IMR-90 (cell line): ENCODE data around the gene KCNE2.

Experiments
- FOS ChIP-seq: fragments of 150-350 bp; IDR thresholded peaks from 2 replicates; pipeline ENCODE4 v1.6.1; 2016; ENCODE audit warnings: low read depth, low read length
- MAFK ChIP-seq: IDR thresholded peaks from 2 replicates; pipeline ENCODE4 v1.6.1; 2012; ENCODE audit warnings: low read depth, low read length, improper control_type of control experiment
- POLR2A ChIP-seq: IDR thresholded peaks from 2 replicates; pipeline ENCODE4 v1.6.1; 2012; ENCODE audit warnings: mild to moderate bottlenecking, low read depth, low read length
- RAD21 ChIP-seq: IDR thresholded peaks from 2 replicates; pipeline ENCODE4 v1.6.1; 2012; ENCODE audit warnings: low read length, improper control_type of control experiment
- RFX5 ChIP-seq: IDR thresholded peaks from 2 replicates; pipeline ENCODE4 v1.8.0; 2012; ENCODE audit warnings: low read depth, mild to moderate bottlenecking, low read length, moderate library complexity
- SMC3 ChIP-seq: fragments of 150-350 bp; IDR thresholded peaks from 2 replicates; pipeline ENCODE4 v1.6.1; 2016; ENCODE audit warnings: low read depth, mild to moderate bottlenecking, antibody characterized with exemption, low read length, moderate library complexity
- TF ChIP-seq, protein P1 (sequence below): conservative IDR thresholded peaks from 2 replicates; pipeline ENCODE4 v1.5.1; 2012; ENCODE audit warnings: mild to moderate bottlenecking, low read depth, low read length, improper control_type of control experiment

DNA sequence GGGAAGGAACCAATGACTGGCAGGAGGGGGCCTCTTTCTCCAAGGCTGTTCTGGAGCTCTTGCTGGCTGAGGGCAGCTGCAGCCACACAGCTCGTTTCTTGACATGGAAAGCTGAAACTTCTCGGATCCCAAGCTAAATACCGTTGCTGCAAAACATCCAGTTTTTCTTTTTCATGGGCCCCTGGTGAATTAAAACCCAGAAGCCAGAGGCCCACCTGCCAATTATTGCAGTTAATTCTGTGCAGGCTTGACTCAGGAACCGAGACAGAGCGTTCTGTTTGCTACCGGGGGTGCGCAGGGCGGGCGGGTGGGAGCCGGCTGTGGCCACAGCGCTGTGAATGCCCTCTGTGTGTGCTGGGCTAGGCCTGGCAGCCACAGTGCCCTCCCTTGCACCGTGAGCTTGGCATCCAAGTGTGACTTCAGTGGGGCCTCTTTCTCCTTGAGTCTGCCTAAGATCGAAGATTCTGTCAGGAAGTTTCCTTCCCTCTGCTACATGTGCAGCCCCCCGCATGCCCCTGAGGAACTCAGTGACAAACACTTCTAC lies 19.9 kb upstream of the KCNE2 start:
- TF ChIP-seq, protein P1, sequence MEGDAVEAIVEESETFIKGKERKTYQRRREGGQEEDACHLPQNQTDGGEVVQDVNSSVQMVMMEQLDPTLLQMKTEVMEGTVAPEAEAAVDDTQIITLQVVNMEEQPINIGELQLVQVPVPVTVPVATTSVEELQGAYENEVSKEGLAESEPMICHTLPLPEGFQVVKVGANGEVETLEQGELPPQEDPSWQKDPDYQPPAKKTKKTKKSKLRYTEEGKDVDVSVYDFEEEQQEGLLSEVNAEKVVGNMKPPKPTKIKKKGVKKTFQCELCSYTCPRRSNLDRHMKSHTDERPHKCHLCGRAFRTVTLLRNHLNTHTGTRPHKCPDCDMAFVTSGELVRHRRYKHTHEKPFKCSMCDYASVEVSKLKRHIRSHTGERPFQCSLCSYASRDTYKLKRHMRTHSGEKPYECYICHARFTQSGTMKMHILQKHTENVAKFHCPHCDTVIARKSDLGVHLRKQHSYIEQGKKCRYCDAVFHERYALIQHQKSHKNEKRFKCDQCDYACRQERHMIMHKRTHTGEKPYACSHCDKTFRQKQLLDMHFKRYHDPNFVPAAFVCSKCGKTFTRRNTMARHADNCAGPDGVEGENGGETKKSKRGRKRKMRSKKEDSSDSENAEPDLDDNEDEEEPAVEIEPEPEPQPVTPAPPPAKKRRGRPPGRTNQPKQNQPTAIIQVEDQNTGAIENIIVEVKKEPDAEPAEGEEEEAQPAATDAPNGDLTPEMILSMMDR, result no peak
- TF ChIP-seq POLR2A (no peak), RFX5 (no peak), RAD21 (no peak), MAFK (no peak), SMC3 (no peak), FOS (no peak)
